Kidney (tissue), 14 donors: ENCODE measurements around the gene NAV3. TPM values are rescaled to one million over a fixed set of nuclear protein-coding genes. Genes with fewer than 3 reads are reported as not detected.

Experiments used
- DNase-seq, 5 donors: peaks; one replicate each; pipeline ENCODE4 v3.0.0-alpha.2; 2013 to 2020
- FAIRE-seq: peaks from 2 replicates; lab custom pipeline; 2012; peaks lifted over from hg19 to GRCh38; lab: Jason Lieb, UNC
- H3K27ac ChIP-seq, 2 donors: one replicate each; pipeline ENCODE4 v1.7.0; 2013; ENCODE audit warnings: low read depth in 2 of 2, low read length in 2 of 2, inconsistent platforms in 1 of 2
- H3K27me3 ChIP-seq: one replicate; pipeline ENCODE4 v1.7.1; 2013; ENCODE audit warnings: low read length, inconsistent platforms; ENCODE audit not compliant: control insufficient read depth, insufficient read depth
- H3K36me3 ChIP-seq, 3 donors: one replicate each; pipeline versions ENCODE4 v1.7.0 to v1.7.1; 2013; ENCODE audit warnings: low read length in 3 of 3, control low read depth in 1 of 3, inconsistent platforms in 1 of 3; ENCODE audit not compliant: insufficient read depth in 3 of 3, control insufficient read depth in 2 of 3
- H3K4me1 ChIP-seq, 3 donors: one replicate each; pipeline versions ENCODE4 v1.7.0 to v1.7.1; 2013; ENCODE audit warnings: low read length in 3 of 3, inconsistent platforms in 1 of 3, low read depth in 1 of 3; ENCODE audit not compliant: control insufficient read depth in 2 of 3, insufficient read depth in 2 of 3
- H3K4me3 ChIP-seq, 3 donors: one replicate each; pipeline versions ENCODE4 v1.7.0 to v1.8.1; 2013; ENCODE audit warnings: low read length in 3 of 3, control low read depth in 1 of 3, inconsistent platforms in 1 of 3
- H3K9ac ChIP-seq, 3 donors: one replicate each; pipeline versions ENCODE4 v1.7.0 to v1.7.1; 2013; ENCODE audit warnings: low read length in 3 of 3, control low read depth in 1 of 3, inconsistent platforms in 1 of 3
- H3K9me3 ChIP-seq, 3 donors: one replicate each; pipeline versions ENCODE4 v1.7.0 to v1.7.1; 2013; ENCODE audit warnings: low read length in 3 of 3, control low read depth in 1 of 3, inconsistent platforms in 1 of 3; ENCODE audit not compliant: control insufficient read depth in 2 of 3, insufficient read depth in 1 of 3
- CTCF ChIP-seq: IDR thresholded peaks from 3 replicates; pipeline ENCODE4 v1.5.1; 2012; ENCODE audit warnings: mild to moderate bottlenecking, moderate library complexity, borderline replicate concordance; ENCODE audit not compliant: insufficient read depth; ENCODE audit errors: extremely low read depth
- intact Hi-C: fragments of 100-400 bp; cut with DNase I; formaldehyde crosslinking; loops from one replicate; pipeline ENCODE4 v1.11.1; 2022
- polyA plus RNA-seq: library from polyadenylated mRNA; stranded (reverse); fragments of 350-450 nt; fragmentation: Illumina TruSeq; extraction: RNeasy Lipid Tissue Mini Kit (QIAGEN cat#74804); gene quantifications from one replicate; pipeline ENCODE4 v1.2.3, GENCODE V29; 2014; ENCODE audit warnings: low read depth, low replicate concordance; ENCODE audit not compliant: insufficient read depth
- total RNA-seq: library from RNA; stranded (reverse); fragmentation: NEBNext Ultra II Directional; extraction: Animal tissue kit (Norgen Biotek cat#: 25700); gene quantifications from one replicate; pipeline ENCODE4 v1.2.1, GENCODE V29; 2021
- donor health status: control.
- donor health status: control.
- donor health status: control.
- donor health status: control.
- donor health status: control.
- donor health status: DM: yes; HTN: yes; CAD: no.
- donor health status: Normal renal cell carcinoma (clear cell type).

Gene NAV3
- total and polyA plus RNA-seq, 2 donors from 2014 or later = 0.34 to 4.5 TPM

GRCh38 chr12:78179346-78179745 is 348.7 kb downstream of the NAV3 start:
- FAIRE-seq (no peak), DNase-seq (no peak)
- H3K36me3 ChIP-seq = no peaks in the 10 kb centered on the region
- no peak overlapping the region for H3K27ac ChIP-seq
- no peak for TF ChIP-seq CTCF
- no peaks in the 10 kb centered on the region for H3K9me3 ChIP-seq
- no peaks in the 10 kb centered on the region for H3K4me1 ChIP-seq
- no peak overlapping the region for H3K4me3 ChIP-seq
- H3K9ac ChIP-seq = no peak overlapping the region
- H3K27me3 ChIP-seq = no peaks in the 10 kb centered on the region
- intact Hi-C loops = no loop called here

GRCh38 chr12:78181544-78182162 is 351.0 kb downstream of the NAV3 start:
- H3K9ac ChIP-seq = no peak overlapping the region
- TF ChIP-seq CTCF = peak; percentile 10
- no peaks in the 10 kb centered on the region for H3K4me1 ChIP-seq
- H3K36me3 ChIP-seq = no peaks in the 10 kb centered on the region
- no peak overlapping the region for H3K4me3 ChIP-seq
- H3K9me3 ChIP-seq = no peaks in the 10 kb centered on the region
- intact Hi-C loops = no loop called here
- FAIRE-seq (no peak), DNase-seq (peak in 3 of 5 donors; percentile 10 to 60 (median 59))
- H3K27me3 ChIP-seq = no peaks in the 10 kb centered on the region
- H3K27ac ChIP-seq = no peak overlapping the region

GRCh38 chr12:78183824-78184223 is 353.1 kb downstream of the NAV3 start:
- Histone ChIP-seq H3K36me3 (no peaks in the 10 kb centered on the region), H3K9me3 (no peaks in the 10 kb centered on the region), H3K27ac (no peak overlapping the region), H3K4me1 (no peaks in the 10 kb centered on the region), H3K27me3 (no peaks in the 10 kb centered on the region), H3K9ac (no peak overlapping the region), H3K4me3 (no peak overlapping the region)
- DNase-seq (no peak), FAIRE-seq (no peak)
- intact Hi-C loops = no loop called here
- TF ChIP-seq CTCF = no peak

- no peak overlapping the region for H3K4me3 ChIP-seq
- no peak overlapping the region for H3K9ac ChIP-seq
- no peak overlapping the region for H3K27ac ChIP-seq
- intact Hi-C loops = no loop called here
- FAIRE-seq = no peak
- H3K36me3 ChIP-seq = no peaks in the 10 kb centered on the region
- TF ChIP-seq CTCF = no peak
- DNase-seq = no peak
- no peaks in the 10 kb centered on the region for H3K9me3 ChIP-seq
- H3K4me1 ChIP-seq = no peaks in the 10 kb centered on the region
- no peaks in the 10 kb centered on the region for H3K27me3 ChIP-seq
Observed at GRCh38 chr12:78185109-78185508, 354.4 kb downstream of the NAV3 start.
